Umbilical cord (tissue), 2 donors: ENCODE data around the gene MTAP. TPM values are rescaled to one million over a fixed set of nuclear protein-coding genes. Genes with fewer than 3 reads are reported as not detected.
"Not testable (repeated sequence)": the region's sequence is repeated elsewhere in the genome, so short reads cannot be mapped to it uniquely, and the experiment has no call there.

Experiments
- DNase-seq: peaks from one replicate; pipeline ENCODE4 v3.0.0-alpha.2; 2015; ENCODE audit warnings: low spot score
- total RNA-seq: library from RNA; depleted of rRNA; stranded (reverse); fragments of >200 nt; gene quantifications from one replicate; pipeline ENCODE4 v1.2.3, GENCODE V29; 2014; ENCODE audit warnings: low replicate concordance; ENCODE audit not compliant: insufficient read depth

Gene MTAP
- total RNA-seq, 1 donor from 2014 or later = 60.7 TPM

GRCh38 chr9:21919377-21920362, 117.2 kb downstream of the MTAP start:
- no peak for DNase-seq

GRCh38 chr9:21923694-21924093, 121.3 kb downstream of the MTAP start:
- no peak for DNase-seq

- DNase-seq = no peak
Observed at GRCh38 chr9:21927752-21928151, 125.3 kb downstream of the MTAP start.

- no peak for DNase-seq
Observed at GRCh38 chr9:21931428-21931827, 129.0 kb downstream of the MTAP start.

GRCh38 chr9:21933281-21933680, 130.8 kb downstream of the MTAP start:
- no peak for DNase-seq

GRCh38 chr9:21933865-21934264, 131.4 kb downstream of the MTAP start:
- DNase-seq = no peak

GRCh38 chr9:21935631-21936030, 133.2 kb downstream of the MTAP start:
- no peak for DNase-seq

- DNase-seq = no peak
Observed at GRCh38 chr9:21936161-21936560, 133.7 kb downstream of the MTAP start.

GRCh38 chr9:21941337-21941995, 139.0 kb downstream of the MTAP start:
- DNase-seq = no peak

- DNase-seq = no peak
Observed at GRCh38 chr9:21943464-21943863, 141.0 kb downstream of the MTAP start.

GRCh38 chr9:21945606-21946005, 143.2 kb downstream of the MTAP start:
- DNase-seq = no peak

GRCh38 chr9:21958833-21959232, 156.4 kb downstream of the MTAP start:
- no peak for DNase-seq

- not testable (repeated sequence) for DNase-seq
Observed at GRCh38 chr9:21959268-21959667, 156.8 kb downstream of the MTAP start.

GRCh38 chr9:21961569-21961968, 159.1 kb downstream of the MTAP start:
- DNase-seq = no peak

- DNase-seq = no peak
Observed at GRCh38 chr9:21964925-21965385, 162.5 kb downstream of the MTAP start.

GRCh38 chr9:21965401-21965951, 163.0 kb downstream of the MTAP start:
- DNase-seq = no peak

- DNase-seq = no peak
Observed at GRCh38 chr9:21966140-21966851, 163.9 kb downstream of the MTAP start.

- no peak for DNase-seq
Observed at GRCh38 chr9:21967169-21967568, 164.7 kb downstream of the MTAP start.

- DNase-seq = no peak
Observed at GRCh38 chr9:21967702-21968101, 165.3 kb downstream of the MTAP start.

- no peak for DNase-seq
Observed at GRCh38 chr9:21968331-21969010, 166.0 kb downstream of the MTAP start.
